UCSD-AML1 (cell line): ENCODE data around the gene CEP170B.
"Not testable (repeated sequence)": the region's sequence is repeated elsewhere in the genome, so short reads cannot be mapped to it uniquely, and the experiment has no call there.

Experiments
- DNase-seq: peaks from one replicate; lab custom pipeline; 2025; ENCODE audit not compliant: unreplicated experiment; lab: John Stamatoyannopoulos, UW

The CEP170B gene

DNA sequence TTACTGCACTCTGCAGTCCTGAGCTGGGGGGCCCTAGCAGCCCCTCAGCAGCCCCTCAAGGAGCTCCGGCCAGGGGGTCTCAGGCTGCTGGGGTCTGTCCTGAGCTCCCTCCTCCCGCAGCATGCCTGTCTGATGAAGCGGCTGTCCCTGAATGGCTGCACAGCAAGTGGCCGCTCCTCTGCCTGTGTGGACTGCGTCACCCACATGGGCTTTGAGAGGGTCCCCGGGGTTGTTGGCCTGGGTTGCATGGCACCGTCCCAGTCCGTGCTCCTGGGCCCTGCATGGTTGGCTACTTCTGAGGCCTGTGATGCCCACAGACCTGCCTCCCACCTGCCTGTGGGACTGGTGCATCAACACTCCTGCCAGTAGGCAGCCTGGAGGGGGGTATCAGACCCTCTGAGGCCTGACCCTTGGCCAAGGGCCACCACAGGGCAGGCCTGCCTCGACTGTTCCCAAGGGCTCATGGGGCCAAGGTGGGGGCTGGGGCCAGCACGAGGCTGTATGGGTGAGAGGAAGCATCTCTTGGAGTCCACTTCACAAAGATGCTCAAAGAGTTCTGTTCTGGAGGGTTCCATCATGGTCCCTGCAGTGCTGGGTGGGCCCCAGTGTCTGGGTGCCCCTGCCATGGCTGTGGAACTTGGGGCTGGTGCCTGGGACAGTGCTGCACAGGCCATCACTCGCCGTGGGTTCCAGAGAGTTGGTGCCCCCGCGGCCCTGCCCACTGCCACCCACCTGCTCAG is 12.2 kb downstream of the CEP170B start:
- no peak for DNase-seq

- DNase-seq, result no peak
These were observed 12.9 kb downstream of the CEP170B start for GRCh38 chr14:104877806-104878550.

DNA sequence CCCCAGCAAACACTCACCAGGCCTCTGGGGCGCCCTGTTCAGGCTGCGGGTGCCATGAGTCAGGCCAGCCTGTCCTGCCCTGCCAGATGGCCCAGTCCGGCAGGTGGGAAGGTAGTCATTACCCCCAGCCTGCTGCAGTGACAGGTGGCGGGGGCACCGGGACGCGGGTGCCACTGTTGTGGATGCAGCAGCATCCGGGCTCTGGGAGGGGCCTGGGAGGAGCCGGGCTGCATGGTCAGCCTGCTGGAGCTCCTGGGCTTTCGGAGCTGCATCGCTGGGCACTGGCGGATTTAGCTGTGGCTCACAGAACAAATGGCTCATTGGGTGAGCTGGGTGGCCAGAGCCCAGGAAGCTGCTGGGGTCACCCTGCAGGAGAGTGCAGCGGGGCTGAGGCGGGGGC is 13.5 kb downstream of the CEP170B start:
- no peak for DNase-seq

DNA sequence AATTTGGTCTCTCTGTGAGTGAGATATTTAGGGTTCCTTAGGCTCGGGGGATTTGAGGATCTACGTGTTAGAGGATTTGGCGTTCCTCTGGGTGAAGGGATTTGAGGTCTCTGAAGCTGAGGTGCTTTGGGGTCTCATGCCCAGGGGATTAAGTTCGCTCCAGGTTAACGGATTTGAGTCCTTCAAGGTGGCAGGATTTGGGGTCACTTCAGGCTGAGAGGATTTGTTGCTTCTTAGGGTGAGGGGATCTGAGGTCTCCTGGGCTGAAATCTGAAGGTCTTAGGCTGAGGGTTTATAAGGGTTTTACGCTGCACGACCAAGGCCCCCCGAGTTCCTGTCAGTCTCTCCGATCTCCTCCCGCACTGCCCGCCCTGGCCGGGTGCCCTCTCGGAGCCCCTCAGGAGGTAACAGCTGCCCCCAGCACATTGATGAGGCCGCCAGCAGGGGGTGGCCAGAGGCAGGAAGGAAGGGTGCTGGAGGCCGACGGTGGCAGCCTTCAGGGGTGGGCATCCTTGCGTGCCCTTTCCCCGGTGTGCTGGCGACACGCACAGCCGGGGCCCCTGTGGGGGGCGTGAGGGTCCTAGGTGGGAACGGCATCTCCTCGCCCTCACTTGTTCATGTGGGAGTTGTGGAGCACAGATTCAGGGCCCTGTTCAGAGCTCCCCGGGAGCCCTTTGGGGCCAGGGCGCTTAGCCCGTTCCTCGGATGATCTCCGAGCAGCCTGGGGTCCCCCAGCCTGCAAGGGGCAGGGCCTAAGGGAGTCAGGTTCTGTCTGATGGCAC is 14.3 kb downstream of the CEP170B start:
- DNase-seq, result no peak

- no peak for DNase-seq
These were observed 15.0 kb downstream of the CEP170B start for GRCh38 chr14:104879983-104880565.

- DNase-seq, result no peak
These were observed 15.6 kb downstream of the CEP170B start for GRCh38 chr14:104880584-104881210.

DNA sequence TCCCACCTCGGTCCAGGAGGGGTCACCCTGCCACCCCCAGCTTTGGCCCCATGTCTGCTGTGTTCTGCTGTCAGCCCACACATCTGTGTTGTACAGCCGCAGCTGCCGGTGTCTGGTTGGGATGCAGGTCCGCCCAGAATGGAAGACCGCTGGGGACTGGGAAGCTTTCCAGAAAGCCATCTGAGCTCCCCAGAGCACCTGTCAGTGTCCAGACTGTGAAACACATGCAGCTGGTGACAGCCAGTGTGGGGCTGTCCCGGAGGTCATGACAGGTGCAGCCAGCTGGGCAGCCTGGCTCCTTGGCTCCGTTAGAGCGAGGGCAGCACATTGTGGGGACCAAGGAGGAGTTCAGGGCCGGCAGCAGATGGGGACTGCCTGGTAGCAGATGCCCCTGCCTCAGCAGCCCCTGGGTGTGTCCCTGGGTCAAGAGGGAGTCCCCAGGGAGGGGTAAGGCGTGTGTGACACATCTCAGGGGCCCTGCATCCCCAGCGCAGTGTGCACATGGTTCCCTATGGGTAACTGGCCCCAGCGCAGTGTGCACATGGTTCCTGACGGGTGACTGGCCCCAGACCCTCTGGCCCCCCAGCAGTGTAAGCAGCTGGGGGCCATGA is 16.4 kb downstream of the CEP170B start:
- no peak for DNase-seq

DNA sequence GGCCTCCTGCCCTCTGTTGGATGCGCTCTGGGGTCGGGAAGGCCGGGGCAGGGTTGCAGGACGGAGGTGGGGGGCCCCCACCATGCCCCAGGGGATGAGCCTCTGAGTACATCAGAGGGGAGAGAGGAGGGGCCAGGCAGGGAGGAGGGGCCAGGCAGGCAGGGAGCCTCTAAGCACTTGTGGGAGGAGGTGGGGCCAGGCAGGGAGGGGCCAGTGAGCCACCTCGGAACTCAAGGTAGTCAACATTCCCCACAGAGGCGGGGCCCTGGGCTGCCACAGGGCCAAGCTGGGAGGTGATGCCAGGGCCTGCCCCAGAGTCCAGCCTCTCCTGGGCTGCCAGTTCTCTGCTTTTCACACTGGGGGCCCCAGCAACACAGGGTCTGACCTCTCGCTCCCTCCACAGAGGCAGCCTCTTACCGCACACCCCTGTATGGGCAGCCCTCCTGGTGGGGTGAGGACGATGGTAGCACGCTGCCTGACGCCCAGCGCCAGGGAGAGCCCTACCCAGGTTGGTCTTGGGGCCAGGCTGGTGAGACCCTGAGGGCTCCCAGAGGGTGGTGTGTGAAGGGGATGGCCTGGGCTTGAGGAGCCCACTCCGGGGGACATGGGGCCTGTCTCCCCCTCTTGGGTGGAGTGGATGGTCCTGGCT is 17.4 kb downstream of the CEP170B start:
- no peak for DNase-seq

- DNase-seq, result no peak
These were observed 18.1 kb downstream of the CEP170B start for GRCh38 chr14:104882991-104883660.

DNA sequence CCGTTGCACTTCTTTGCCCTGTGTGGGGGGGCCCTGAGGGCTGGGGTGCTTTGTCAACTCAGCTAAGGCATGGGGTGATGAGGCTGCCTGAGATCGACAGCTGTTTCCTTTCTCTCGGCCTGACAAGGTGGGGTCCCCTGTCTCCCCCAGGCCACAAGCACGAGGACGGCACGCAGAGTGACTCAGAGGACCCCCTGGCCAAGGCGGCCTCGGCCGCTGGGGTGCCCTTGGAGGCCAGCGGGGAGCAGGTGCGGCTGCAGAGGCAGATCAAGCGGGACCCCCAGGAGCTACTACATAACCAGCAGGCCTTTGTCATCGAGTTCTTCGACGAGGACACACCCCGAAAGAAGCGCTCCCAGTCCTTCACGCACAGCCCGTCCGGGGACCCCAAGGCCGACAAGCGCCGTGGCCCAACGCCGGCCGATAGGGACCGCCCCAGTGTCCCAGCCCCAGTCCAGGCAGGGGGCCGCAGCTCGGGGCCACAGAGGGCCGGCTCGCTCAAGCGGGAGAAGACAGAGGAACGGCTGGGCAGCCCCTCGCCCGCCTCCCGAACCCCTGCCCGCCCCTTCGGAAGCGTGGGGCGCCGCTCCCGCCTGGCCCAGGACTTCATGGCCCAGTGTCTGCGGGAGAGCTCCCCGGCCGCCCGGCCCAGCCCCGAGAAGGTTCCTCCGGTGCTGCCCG is 18.8 kb downstream of the CEP170B start:
- DNase-seq, result no peak

DNA sequence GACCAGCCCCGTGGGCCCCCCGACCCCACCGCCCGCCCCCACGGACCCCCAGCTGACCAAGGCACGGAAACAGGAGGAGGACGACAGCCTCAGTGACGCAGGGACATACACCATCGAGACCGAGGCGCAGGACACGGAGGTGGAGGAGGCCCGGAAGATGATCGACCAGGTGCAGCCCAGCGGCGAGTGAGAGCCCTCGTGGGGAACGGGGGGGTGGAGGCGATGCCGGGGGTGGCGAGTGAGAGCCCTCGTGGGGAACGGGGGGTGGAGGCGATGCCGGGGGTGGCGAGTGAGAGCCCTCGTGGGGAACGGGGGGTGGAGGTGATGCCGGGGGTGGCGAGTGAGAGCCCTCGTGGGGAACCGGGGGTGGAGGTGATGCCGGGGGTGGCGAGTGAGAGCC is 19.3 kb downstream of the CEP170B start:
- not testable (repeated sequence) for DNase-seq

DNA sequence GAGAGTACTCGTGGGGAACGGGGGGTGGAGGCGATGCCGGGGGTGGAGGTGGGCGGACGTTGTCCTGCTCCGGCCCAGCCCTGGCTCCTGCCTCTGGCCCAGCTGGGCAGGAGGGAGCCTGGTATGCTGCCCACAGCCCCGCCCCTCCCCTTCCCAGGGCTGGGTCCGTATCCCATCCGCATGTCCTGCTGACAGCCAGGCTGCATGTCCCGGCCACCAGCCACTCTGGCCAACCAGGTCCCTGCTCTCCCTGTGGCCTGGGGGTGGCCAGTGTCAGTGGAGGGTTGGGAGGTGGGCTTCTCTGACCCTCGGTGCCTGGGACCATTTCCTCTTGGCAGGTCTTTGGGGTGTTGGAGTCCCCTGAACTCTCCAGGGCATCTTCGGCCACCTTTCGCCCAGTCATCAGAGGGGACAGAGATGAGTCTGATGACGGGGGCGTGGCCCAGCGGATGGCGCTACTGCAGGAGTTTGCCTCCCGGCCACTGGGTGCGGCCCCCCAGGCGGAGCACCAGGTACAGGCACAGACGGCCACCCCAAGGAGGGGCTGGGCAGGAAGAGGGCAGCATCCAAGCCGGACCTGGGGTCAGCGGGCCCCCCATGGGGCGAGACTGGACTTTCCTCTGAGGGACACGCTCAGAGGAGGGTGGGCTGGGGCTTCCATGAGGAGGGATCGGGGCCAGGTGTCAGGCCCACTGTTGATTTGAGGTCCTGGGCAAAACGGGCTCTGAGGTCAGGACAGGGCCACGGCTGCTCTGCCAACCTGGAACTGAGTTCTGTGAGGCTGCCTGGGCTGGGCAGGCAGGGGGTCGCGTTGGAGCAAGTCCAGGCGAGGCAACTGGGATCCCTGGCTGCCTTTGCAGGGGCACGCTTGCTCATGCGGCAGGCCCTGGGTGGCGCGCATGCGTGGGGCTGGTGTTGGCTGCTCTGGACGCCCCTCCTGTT is 20.2 kb downstream of the CEP170B start:
- DNase-seq, result no peak

DNA sequence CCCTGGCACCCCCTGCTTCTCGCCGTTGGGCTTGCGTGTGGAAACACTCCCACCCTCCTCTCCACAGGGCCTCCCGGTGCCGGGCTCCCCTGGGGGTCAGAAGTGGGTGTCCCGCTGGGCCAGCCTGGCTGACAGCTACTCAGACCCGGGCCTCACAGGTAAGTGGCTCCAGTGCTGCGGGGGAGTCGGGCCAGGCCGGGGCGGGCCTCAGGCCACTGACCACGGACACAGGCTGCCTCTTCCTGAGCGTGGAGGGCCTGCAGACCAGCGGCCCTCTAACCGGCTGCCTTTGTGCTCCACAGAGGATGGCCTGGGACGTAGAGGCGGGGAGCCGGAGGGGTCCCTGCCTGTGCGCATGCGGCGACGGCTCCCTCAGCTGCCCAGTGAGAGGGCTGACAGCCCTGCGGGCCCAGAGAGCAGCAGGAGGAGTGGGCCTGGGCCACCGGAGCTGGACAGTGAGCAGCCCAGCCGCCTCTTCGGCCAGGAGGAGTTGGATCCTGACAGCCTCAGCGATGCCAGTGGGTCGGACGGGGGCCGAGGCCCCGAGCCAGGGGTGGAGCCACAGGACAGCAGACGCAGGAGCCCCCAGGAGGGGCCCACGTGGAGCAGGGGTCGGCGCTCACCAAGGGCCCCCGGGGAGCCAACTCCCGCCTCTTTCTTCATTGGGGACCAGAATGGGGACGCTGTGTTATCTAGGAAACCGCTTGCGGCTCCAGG is 21.1 kb downstream of the CEP170B start:
- DNase-seq, result no peak

DNA sequence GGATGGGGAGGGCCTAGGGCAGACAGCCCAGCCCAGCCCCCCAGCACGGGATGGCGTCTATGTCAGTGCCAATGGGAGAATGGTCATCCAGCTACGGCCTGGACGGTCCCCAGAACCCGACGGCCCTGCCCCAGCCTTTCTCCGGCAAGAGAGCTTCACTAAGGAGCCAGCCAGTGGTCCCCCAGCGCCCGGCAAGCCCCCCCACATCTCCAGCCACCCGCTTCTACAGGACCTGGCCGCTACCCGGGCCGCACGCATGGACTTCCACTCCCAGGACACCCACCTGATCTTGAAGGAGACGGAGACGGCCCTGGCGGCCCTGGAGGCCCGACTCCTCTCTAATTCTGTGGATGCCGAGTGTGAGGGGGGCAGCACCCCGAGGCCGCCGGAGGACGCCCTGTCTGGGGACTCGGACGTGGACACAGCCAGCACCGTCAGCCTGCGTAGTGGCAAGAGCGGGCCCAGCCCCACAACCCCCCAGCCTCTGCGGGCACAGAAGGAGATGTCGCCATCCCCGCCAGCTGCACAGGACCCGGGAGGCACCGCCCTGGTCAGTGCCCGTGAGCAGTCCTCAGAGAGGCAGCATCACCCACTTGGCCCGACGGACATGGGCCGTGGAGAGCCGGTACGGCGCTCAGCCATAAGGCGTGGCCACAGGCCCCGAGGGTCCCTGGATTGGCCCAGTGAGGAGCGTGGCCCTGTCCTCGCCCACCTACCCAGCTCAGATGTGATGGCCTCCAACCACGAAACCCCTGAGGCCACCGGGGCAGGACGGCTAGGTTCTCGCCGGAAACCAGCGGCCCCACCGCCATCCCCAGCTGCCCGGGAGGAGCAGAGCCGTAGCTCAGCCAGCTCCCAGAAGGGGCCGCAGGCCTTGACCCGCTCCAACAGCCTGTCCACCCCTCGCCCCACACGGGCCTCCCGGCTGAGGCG is 21.9 kb downstream of the CEP170B start:
- DNase-seq, result no peak

DNA sequence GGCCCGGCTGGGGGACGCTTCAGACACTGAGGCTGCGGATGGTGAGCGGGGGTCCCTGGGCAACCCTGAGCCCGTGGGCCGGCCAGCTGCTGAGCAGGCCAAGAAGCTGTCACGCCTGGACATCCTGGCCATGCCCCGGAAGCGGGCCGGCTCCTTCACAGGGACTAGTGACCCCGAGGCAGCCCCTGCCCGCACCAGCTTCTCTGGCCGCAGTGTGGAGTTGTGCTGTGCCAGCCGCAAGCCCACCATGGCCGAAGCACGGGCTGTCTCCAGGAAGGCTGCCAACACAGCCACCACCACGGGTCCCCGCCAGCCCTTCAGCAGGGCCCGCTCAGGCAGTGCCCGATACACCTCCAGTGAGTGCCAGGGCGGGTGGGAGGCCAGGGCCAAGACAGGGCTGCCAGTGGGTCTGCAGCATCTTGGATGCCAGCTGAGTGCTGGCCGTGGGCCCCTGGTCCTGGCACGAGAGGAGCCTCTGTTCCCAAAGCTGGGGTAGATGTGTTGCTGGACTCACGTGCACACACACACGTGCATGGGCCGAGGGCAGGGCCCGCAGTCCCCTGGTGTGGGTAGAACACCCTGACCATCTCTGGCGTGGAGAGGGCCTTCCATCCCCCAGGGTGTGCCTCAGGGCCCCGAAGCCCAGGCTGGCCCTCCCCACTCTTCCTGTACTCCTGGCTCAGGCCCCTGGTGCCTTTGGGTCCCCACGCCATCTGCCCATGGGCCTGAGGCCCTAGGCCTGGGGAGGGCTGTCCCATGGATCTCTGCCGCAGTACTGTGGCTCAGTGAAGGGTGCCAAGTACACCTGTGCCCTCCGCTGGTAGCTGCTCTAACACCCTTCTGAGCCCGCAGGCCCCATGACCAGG is 22.8 kb downstream of the CEP170B start:
- no peak for DNase-seq
